GM21737 (cell line): ENCODE data around the gene COG4.
"Not testable (repeated sequence)": the region's sequence is repeated elsewhere in the genome, so short reads cannot be mapped to it uniquely, and the experiment has no call there.

Experiments used
- ATAC-seq: cut with Tn5 transposase; IDR thresholded peaks from one replicate; pipeline ENCODE4 v1.9.1; 2021; ENCODE audit warnings: mild to moderate bottlenecking, moderate library complexity; ENCODE audit not compliant: unreplicated experiment

Gene COG4

GRCh38 chr16:70460737-70461261, 62.6 kb downstream of the COG4 start:
- ATAC-seq, result no peak

GRCh38 chr16:70457446-70458166, 65.7 kb downstream of the COG4 start:
- no peak for ATAC-seq

GRCh38 chr16:70455910-70456309, 67.4 kb downstream of the COG4 start:
- ATAC-seq, result no peak

- peak; percentile 73 for ATAC-seq
These were observed 68.9 kb downstream of the COG4 start, which contains the start of gene FCSK for GRCh38 chr16:70454222-70455034. Gene FCSK, plus strand, starts transcription at chr16:70454595. Its CDS starts 8,596 bp downstream, at chr16:70463191.

- no peak for ATAC-seq
These were observed 69.5 kb downstream of the COG4 start for GRCh38 chr16:70453892-70454221.

GRCh38 chr16:70453117-70453891, 70.0 kb downstream of the COG4 start:
- ATAC-seq, result no peak

GRCh38 chr16:70451004-70451340, 72.4 kb downstream of the COG4 start:
- not testable (repeated sequence) for ATAC-seq

- not testable (repeated sequence) for ATAC-seq
These were observed 73.0 kb downstream of the COG4 start for GRCh38 chr16:70450142-70451003.

- ATAC-seq, result no peak
These were observed 75.3 kb downstream of the COG4 start for GRCh38 chr16:70448075-70448474.

- ATAC-seq, result no peak
These were observed 78.9 kb downstream of the COG4 start for GRCh38 chr16:70444249-70445063.

GRCh38 chr16:70442344-70442743, 81.0 kb downstream of the COG4 start:
- no peak for ATAC-seq

- ATAC-seq, result no peak
These were observed 81.9 kb downstream of the COG4 start for GRCh38 chr16:70441406-70441990.

- no peak for ATAC-seq
These were observed 83.2 kb downstream of the COG4 start for GRCh38 chr16:70440009-70440692.

- peak; percentile 68 for ATAC-seq
These were observed 84.1 kb downstream of the COG4 start, which contains the start of gene ST3GAL2 for GRCh38 chr16:70438969-70439862. Gene ST3GAL2, minus strand, starts transcription at chr16:70439100. Its CDS starts 40,570 bp downstream, at chr16:70398530.

- ATAC-seq, result peak; percentile 1
These were observed 84.8 kb downstream of the COG4 start for GRCh38 chr16:70438585-70438968.

GRCh38 chr16:70437582-70438557, 85.5 kb downstream of the COG4 start:
- ATAC-seq, result no peak
